Measurements from ENCODE around the gene AZI2. TPM values are rescaled to one million over a fixed set of nuclear protein-coding genes. Genes with fewer than 3 reads are reported as not detected.
A peak's percentile ranks its signal among the peaks of the same experiment; 100 is the strongest.

The AZI2 gene
- total RNA-seq, 2 donors from 2014 or later, result 51.4 to 58.2 TPM

DNA sequence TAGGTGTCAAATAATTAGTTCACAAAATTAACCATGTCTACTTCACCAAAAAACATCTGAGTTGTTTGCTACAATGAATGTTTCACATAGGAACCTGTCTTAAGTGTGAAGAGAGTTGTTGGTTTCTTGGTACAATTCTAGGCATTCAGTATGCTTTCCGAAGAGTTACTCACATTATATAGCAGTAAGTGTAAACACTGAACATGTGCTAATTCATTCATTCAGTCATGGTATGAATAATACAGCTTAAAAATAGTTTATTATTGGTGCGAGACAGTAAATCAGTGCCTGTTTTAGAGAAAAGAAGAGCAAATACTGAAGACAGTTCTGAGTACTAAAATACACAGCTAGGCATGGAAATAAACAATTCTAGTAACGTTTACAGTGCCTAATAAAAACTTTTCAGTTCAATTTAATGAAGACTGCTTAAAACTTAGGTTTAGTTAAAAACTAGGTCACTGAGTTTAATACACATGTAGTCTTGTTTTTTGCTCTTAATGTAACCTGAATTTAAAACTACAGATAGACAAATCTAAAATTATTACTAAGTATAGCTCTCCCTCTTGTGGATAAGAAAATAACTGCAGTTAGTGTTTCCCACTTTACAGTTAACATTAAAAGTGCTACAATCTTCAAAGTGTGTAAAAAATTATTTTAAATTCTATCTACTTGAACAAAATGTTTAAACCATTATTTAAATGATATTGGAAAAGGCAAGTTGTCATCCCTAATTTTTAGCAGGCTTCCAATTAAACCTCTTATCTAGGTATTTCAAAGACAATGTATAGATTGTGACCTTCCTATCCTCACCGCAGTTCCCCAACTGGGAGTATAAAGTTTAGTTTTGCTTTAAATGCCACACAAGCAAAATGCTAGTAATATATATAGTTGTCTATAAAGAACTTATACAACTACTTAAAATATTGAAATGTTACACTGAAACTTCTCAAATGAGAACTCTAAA lies 20.2 kb downstream of the AZI2 start:
- H3K27ac Mint-ChIP-seq, result peak overlapping the region; percentile 68
- H3K4me1 Mint-ChIP-seq (ENCODE audit: low read depth), result peaks cover 12% of the 10 kb centered on the region
- peak overlapping the region in 1 of 2 donors; percentile 52 for H3K4me3 Mint-ChIP-seq
- H3K9me3 Mint-ChIP-seq, result no peaks in the 10 kb centered on the region
- peaks cover 4 to 9% of the 10 kb centered on the region in 2 donors for H3K36me3 Mint-ChIP-seq (ENCODE audit: insufficient read depth in 2 of 2)
- peak in 1 of 2 donors; percentile 5 for ATAC-seq (replicated peaks in 1 of 2)
- no peaks in the 10 kb centered on the region for H3K27me3 Mint-ChIP-seq (ENCODE audit: low read depth)
- DNase-seq, result no peak

DNA sequence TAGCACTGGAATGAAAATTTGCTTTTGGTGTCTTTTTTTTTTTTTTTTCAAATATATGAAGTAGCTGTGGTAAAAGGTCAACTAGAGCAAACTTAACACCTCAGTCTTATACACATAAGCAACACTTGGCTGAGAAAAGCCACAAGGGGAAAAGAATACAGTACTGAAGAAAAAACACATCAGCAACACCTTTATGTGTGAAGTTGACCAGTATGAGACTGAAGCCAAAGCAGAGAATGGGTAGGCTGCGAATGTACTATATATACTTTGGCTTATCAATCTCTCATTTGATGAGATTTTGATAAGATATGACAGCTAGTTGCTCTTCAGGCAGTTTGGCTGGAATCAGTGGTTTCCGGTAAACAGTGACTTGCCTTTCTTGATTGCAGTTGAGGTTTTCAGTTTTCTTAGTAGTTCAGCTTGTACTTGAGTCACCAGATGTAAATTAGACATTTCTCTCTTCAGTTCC lies 22.1 kb downstream of the AZI2 start:
- DNase-seq (peak; percentile 41 to 48), ATAC-seq (replicated peaks in 1 of 2) (peak; percentile 94)
- no peaks in the 10 kb centered on the region for H3K9me3 Mint-ChIP-seq
- peak overlapping the region; percentile 31 for H3K27ac Mint-ChIP-seq
- peaks cover 13% of the 10 kb centered on the region for H3K4me1 Mint-ChIP-seq (ENCODE audit: low read depth)
- peak overlapping the region in 1 of 2 donors; percentile 13 for H3K4me3 Mint-ChIP-seq
- H3K27me3 Mint-ChIP-seq (ENCODE audit: low read depth), result no peaks in the 10 kb centered on the region
- H3K36me3 Mint-ChIP-seq (ENCODE audit: insufficient read depth in 2 of 2), result peaks cover 4 to 9% of the 10 kb centered on the region in 2 donors

DNA sequence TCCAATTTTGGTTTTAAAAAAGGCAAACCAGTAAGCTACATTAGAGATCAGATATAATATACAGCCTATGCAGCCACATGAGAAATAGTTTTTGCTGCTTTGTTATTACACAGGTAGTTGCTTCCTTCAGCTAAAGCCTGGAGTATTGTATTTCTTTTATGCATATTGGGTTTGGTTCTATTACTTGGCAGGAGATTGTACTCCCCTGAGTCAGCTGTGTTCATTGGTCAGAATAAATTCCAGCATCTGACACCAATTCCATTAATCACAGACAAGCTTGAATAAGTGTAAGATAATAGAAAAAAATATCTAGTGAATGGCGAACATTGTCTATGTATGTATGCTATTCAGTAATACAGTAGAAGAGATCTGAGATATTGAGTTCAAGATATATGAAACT lies 26.2 kb downstream of the AZI2 start:
- Mint-ChIP-seq H3K4me1 (ENCODE audit: low read depth) (peaks cover 22% of the 10 kb centered on the region), H3K27me3 (ENCODE audit: low read depth) (no peaks in the 10 kb centered on the region), H3K27ac (no peak overlapping the region), H3K4me3 (no peak overlapping the region), H3K36me3 (ENCODE audit: insufficient read depth in 2 of 2) (peaks cover 8 to 16% of the 10 kb centered on the region in 2 donors), H3K9me3 (no peaks in the 10 kb centered on the region)
- no peak for ATAC-seq (replicated peaks in 1 of 2)
- DNase-seq, result no peak

DNA sequence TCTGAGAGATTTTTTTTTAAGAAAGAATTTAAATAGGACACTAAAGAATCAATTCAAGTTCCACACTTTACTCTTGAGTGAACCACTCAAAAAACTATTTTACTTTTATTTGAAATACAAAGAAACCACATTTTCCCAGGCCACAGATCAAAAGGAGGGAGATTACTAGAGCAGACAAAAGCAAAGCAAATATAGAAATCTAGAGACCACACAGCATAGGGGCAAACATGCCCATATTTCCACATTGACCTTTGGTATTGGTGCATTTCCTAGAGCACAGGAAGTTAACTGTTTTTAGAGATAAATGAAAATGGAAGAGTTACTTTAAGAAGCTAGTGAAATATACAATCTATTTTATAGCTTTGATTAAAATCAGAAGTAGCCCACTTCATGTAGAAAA lies 27.6 kb downstream of the AZI2 start:
- Mint-ChIP-seq H3K4me3 (no peak overlapping the region), H3K9me3 (no peaks in the 10 kb centered on the region), H3K27ac (peak overlapping the region; percentile 82), H3K36me3 (ENCODE audit: insufficient read depth in 2 of 2) (peaks cover 8 to 16% of the 10 kb centered on the region in 2 donors), H3K4me1 (ENCODE audit: low read depth) (peaks cover 10% of the 10 kb centered on the region), H3K27me3 (ENCODE audit: low read depth) (no peaks in the 10 kb centered on the region)
- DNase-seq (no peak), ATAC-seq (replicated peaks in 1 of 2) (no peak)

DNA sequence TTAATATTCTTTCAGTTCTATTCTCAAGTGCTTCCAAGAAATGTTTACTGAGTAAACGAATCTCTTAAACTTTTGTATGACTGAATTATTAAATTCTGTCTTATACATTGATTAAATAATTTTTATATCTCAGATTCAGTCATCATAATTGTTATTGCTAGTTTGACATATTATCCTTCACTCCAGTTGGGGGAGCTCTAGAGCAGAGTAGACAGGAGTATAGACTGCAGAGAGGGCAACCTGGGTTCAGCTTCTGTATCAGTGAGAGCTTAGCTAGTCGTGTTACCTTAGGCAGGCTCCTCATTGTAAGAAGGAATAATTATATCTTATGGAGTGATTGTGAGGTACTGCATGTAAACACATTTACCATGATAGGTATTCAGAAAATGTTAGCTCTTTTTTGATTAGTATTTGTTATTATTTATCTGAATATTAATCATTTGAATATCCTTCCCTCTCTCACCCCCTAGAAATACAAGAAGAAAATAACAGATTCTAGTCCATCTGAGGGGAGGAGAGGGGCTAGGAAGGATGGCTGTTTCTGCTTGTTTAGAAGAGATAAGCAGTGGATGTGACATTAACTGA lies 31.1 kb downstream of the AZI2 start:
- ATAC-seq (replicated peaks in 1 of 2), result peak; percentile 87 to 91
- no peaks in the 10 kb centered on the region for H3K27me3 Mint-ChIP-seq (ENCODE audit: low read depth)
- H3K4me1 Mint-ChIP-seq (ENCODE audit: low read depth), result peaks cover 10% of the 10 kb centered on the region
- peaks cover 5 to 8% of the 10 kb centered on the region in 2 donors for H3K36me3 Mint-ChIP-seq (ENCODE audit: insufficient read depth in 2 of 2)
- no peak overlapping the region for H3K27ac Mint-ChIP-seq
- no peak overlapping the region for H3K4me3 Mint-ChIP-seq
- H3K9me3 Mint-ChIP-seq, result no peaks in the 10 kb centered on the region
- peak; percentile 32 to 50 for DNase-seq

DNA sequence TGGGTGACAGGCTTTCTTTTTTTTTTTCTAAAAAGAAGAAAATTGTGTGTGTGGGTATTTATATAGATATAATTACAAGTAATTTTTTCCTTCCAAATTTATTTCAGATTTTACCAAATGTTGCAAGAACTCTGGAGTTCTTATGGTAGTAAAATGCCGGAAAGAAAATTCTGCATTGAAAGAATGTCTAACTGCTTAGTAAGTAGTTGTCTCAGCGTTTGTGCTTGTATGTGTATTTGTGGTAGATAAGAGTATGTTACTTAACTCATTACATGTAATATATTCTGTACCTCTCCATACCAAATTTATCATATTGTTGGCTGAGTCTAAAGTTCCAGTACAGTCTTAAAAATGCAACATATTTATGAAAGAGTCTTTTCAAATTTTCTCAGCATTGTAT lies 32.4 kb downstream of the AZI2 start:
- H3K27me3 Mint-ChIP-seq (ENCODE audit: low read depth), result no peaks in the 10 kb centered on the region
- DNase-seq, result no peak
- no peak overlapping the region for H3K27ac Mint-ChIP-seq
- peaks cover 5 to 8% of the 10 kb centered on the region in 2 donors for H3K36me3 Mint-ChIP-seq (ENCODE audit: insufficient read depth in 2 of 2)
- ATAC-seq (replicated peaks in 1 of 2), result no peak
- peaks cover 6% of the 10 kb centered on the region for H3K4me1 Mint-ChIP-seq (ENCODE audit: low read depth)
- no peaks in the 10 kb centered on the region for H3K9me3 Mint-ChIP-seq
- no peak overlapping the region for H3K4me3 Mint-ChIP-seq

DNA sequence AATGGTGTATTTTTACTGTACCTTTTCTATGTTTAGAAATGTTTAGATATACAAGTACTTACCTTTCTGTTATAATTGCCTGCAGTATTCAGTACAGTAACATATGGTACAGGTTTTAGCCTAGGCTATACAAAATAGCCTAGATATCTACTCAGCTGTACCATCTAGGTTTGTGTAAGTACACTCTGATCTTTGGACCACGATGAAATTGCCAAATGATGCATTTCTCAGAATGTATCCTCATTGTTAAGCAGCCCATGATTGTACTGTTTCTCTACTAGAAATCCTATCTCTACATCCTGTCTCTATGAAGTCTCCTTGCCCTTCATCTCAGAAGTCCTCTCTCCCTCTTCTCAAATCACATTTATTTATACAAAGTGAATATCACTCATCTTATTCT lies 32.9 kb downstream of the AZI2 start:
- Mint-ChIP-seq H3K27ac (no peak overlapping the region), H3K36me3 (ENCODE audit: insufficient read depth in 2 of 2) (peaks cover 5% of the 10 kb centered on the region in 2 donors), H3K27me3 (ENCODE audit: low read depth) (no peaks in the 10 kb centered on the region), H3K9me3 (no peaks in the 10 kb centered on the region), H3K4me3 (no peak overlapping the region), H3K4me1 (ENCODE audit: low read depth) (peaks cover under 1% of the 10 kb centered on the region)
- DNase-seq (no peak), ATAC-seq (replicated peaks in 1 of 2) (peak; percentile 15 to 60)

DNA sequence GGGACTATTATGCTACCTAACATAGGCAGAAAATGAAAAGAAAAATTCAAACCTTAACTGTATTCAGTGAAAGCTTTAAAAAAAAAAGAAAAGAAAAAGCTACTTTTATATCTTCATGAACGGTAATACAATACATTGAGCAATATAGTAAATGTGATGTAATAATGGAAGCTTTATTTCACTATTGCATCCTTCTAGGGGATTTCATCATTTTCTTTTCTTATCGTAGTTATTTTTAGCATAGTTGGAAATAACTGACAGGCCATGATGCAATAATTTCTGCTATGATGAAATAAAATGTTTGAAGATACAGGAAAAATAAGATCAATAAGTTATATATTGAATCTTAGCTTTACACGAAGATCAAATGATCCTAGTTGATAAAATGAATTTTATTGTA lies 40.4 kb downstream of the AZI2 start:
- Mint-ChIP-seq H3K4me3 (peak overlapping the region in 1 of 2 donors; percentile 31), H3K9me3 (no peaks in the 10 kb centered on the region), H3K27ac (peak overlapping the region; percentile 67), H3K4me1 (ENCODE audit: low read depth) (no peaks in the 10 kb centered on the region), H3K27me3 (ENCODE audit: low read depth) (no peaks in the 10 kb centered on the region), H3K36me3 (ENCODE audit: insufficient read depth in 2 of 2) (peaks cover 0 to 3% of the 10 kb centered on the region in 2 donors)
- ATAC-seq (replicated peaks in 1 of 2), result no peak
- DNase-seq, result no peak

DNA sequence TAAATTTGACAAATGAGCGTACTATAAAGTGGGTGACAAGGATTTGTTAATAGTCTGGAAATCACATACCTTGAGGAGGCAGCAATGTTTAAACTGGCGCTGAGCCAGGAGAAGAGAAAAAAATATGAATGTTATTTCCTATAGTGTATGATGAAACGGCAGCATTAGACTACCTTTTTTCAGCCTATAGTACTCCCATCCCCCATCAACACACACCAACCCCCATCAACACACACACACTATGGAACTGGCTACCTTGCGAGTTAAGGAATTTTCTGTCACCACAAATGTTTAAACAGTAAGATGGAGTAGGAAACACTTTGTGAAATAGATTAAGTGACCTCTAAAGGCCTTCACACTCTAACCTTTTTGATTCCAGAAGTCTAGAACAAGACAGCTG lies 46.9 kb downstream of the AZI2 start:
- H3K9me3 Mint-ChIP-seq, result no peaks in the 10 kb centered on the region
- H3K36me3 Mint-ChIP-seq (ENCODE audit: insufficient read depth in 2 of 2), result peaks cover 0 to 1% of the 10 kb centered on the region in 2 donors
- H3K4me1 Mint-ChIP-seq (ENCODE audit: low read depth), result no peaks in the 10 kb centered on the region
- ATAC-seq (replicated peaks in 1 of 2), result no peak
- H3K27ac Mint-ChIP-seq, result no peak overlapping the region
- no peaks in the 10 kb centered on the region for H3K27me3 Mint-ChIP-seq (ENCODE audit: low read depth)
- DNase-seq, result no peak
- H3K4me3 Mint-ChIP-seq, result no peak overlapping the region

DNA sequence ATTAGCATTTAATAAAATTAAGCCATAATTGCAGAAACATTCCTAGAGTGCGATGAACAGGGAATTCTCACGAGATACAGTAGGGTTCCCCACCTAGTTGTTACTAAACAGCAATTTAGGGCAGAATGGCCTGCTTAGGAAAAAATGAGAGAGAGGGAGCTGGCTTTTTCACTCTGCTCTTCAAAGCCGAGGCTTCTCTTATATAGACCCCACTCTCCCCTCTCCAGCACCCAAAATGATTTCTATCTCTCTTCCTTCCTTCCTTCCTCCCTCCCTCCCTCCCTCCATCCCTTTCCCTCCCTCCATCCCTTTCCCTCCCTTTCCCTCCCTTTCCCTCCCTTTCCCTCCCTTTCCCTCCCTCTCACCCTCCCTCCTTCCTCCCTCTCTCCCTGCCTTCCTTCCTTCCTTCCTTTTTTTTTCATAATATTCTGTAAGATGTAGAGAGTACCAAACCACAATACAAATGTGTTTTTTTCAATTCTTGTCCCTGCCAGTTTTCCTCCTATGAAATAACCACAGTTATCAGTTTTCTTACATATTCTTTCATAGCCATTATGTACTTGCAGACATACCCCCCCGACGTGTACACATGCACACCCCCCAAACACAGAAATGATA lies 48.2 kb downstream of the AZI2 start:
- peaks cover 6% of the 10 kb centered on the region for H3K4me1 Mint-ChIP-seq (ENCODE audit: low read depth)
- peaks cover 0 to 1% of the 10 kb centered on the region in 2 donors for H3K36me3 Mint-ChIP-seq (ENCODE audit: insufficient read depth in 2 of 2)
- no peak for DNase-seq
- no peaks in the 10 kb centered on the region for H3K9me3 Mint-ChIP-seq
- peak overlapping the region in 1 of 2 donors; percentile 63 for H3K4me3 Mint-ChIP-seq
- ATAC-seq (replicated peaks in 1 of 2), result no peak
- H3K27me3 Mint-ChIP-seq (ENCODE audit: low read depth), result no peaks in the 10 kb centered on the region
- peak overlapping the region; percentile 91 for H3K27ac Mint-ChIP-seq

DNA sequence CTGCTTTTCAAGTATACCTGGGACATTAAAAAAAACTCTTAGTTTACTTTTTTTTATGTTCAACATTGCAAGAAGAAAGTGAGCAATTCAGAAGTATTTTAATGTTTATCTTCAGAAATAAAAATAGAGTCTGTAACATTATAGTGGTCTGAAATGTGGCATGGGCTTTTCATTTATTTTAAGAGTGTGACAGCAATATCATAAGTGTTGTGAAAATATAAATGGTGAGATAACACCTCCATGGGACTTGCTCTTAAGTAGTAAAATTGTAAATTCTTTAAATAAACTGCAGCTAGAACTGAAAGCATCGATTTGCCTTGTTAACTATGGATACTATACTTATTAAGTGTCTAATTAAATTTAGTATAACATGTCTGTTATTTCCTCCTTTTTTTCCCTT lies 48.9 kb downstream of the AZI2 start:
- no peak for DNase-seq

DNA sequence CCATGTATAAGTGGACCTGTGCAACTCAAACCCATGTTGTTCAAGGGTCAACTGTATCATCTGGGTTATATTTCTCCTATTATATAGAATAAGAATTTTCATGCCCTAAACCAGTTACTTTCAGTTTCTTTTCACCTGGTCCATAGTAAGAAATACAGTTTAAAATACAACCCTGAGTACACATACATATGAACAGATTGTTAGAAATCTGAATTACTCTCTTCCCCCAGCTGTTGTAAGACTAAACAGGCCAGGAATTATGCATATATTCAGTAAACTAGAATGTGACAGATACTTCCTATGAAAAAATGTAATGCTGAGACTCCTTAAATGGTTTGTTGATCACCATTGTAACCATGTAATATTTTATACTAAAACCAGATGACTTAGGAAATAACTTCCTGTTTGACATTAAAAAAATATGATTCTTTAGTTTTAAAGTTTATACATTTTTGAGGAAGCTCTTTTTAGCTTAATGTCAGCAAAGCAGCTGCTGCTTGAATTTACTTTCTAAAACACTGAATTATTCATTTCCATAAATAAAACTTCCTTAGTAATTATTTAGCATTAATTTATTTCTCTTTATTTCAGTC lies 52.6 kb downstream of the AZI2 start:
- no peaks in the 10 kb centered on the region for H3K27me3 Mint-ChIP-seq (ENCODE audit: low read depth)
- no peaks in the 10 kb centered on the region for H3K9me3 Mint-ChIP-seq
- peak overlapping the region in 1 of 2 donors; percentile 54 for H3K4me3 Mint-ChIP-seq
- H3K4me1 Mint-ChIP-seq (ENCODE audit: low read depth), result peaks cover 12% of the 10 kb centered on the region
- DNase-seq (no peak), ATAC-seq (replicated peaks in 1 of 2) (no peak)
- peaks cover 0 to 1% of the 10 kb centered on the region in 2 donors for H3K36me3 Mint-ChIP-seq (ENCODE audit: insufficient read depth in 2 of 2)
- peak overlapping the region; percentile 25 for H3K27ac Mint-ChIP-seq

More for the DNA sequence above, 48.9 kb downstream of the AZI2 start:
- H3K27me3 Mint-ChIP-seq (ENCODE audit: low read depth), result no peaks in the 10 kb centered on the region
- H3K4me1 Mint-ChIP-seq (ENCODE audit: low read depth), result peaks cover 12% of the 10 kb centered on the region
- no peaks in the 10 kb centered on the region for H3K9me3 Mint-ChIP-seq
- no peak overlapping the region for H3K4me3 Mint-ChIP-seq
- peaks cover 0 to 1% of the 10 kb centered on the region in 2 donors for H3K36me3 Mint-ChIP-seq (ENCODE audit: insufficient read depth in 2 of 2)
- no peak overlapping the region for H3K27ac Mint-ChIP-seq
- ATAC-seq (replicated peaks in 1 of 2), result no peak

Data from activated T-cell treated with anti-CD3 and anti-CD28 coated beads, Interleukin-2, amount 50 U/mL, for 72 hours (primary cell).